Hepatocyte (in vitro differentiated cells): ENCODE data around the gene NENF. TPM values are rescaled to one million over a fixed set of nuclear protein-coding genes. Genes with fewer than 3 reads are reported as not detected.
"Not testable (repeated sequence)": the region's sequence is repeated elsewhere in the genome, so short reads cannot be mapped to it uniquely, and the experiment has no call there.

Experiments
- DNase-seq: peaks from one replicate; pipeline ENCODE4 v3.0.0-alpha.2; 2016; ENCODE audit warnings: low spot score
- H2AFZ ChIP-seq: fragments of 200-600 bp; sonication (generic); 2 replicates; pipeline ENCODE4 v1.6.0; 2016; ENCODE audit warnings: antibody characterized with exemption, mild to moderate bottlenecking
- H3K27ac ChIP-seq: fragments of 200-600 bp; sonication (generic); 2 replicates; pipeline ENCODE4 v1.5.1; 2016; ENCODE audit warnings: mild to moderate bottlenecking
- H3K27me3 ChIP-seq: fragments of 200-600 bp; sonication (generic); 2 replicates; pipeline ENCODE4 v1.6.1; 2016
- H3K36me3 ChIP-seq: fragments of 200-600 bp; sonication (generic); replicated peaks from 2 replicates; pipeline ENCODE4 v1.5.1; 2016; ENCODE audit warnings: low read depth; ENCODE audit not compliant: insufficient read depth
- H3K4me1 ChIP-seq: fragments of 200-600 bp; sonication (generic); 2 replicates; pipeline ENCODE4 v1.5.1; 2016; ENCODE audit warnings: mild to moderate bottlenecking, moderate library complexity; ENCODE audit not compliant: insufficient read depth
- H3K4me2 ChIP-seq: fragments of 200-600 bp; sonication (generic); 2 replicates; pipeline ENCODE4 v1.6.0; 2016
- H3K4me3 ChIP-seq: fragments of 200-600 bp; sonication (generic); 2 replicates; pipeline ENCODE4 v1.5.1; 2016; ENCODE audit warnings: mild to moderate bottlenecking
- H3K79me2 ChIP-seq: fragments of 200-600 bp; sonication (generic); 2 replicates; pipeline ENCODE4 v1.6.0; 2017; ENCODE audit warnings: mild to moderate bottlenecking
- H3K9me2 ChIP-seq: fragments of 200-600 bp; sonication (generic); replicated peaks from 2 replicates; pipeline ENCODE4 v1.6.0; 2017; ENCODE audit warnings: mild to moderate bottlenecking; ENCODE audit not compliant: insufficient read depth
- H3K9me3 ChIP-seq: fragments of 200-600 bp; sonication (generic); 2 replicates; pipeline ENCODE4 v1.5.1; 2016; ENCODE audit warnings: low read depth, mild to moderate bottlenecking
- H4K20me1 ChIP-seq: fragments of 200-600 bp; sonication (generic); 2 replicates; pipeline ENCODE4 v1.6.0; 2016; ENCODE audit warnings: mild to moderate bottlenecking; ENCODE audit not compliant: insufficient read depth, poor library complexity, severe bottlenecking
- EZH2 ChIP-seq: fragments of 200-600 bp; sonication (generic); IDR thresholded peaks from 2 replicates; pipeline ENCODE4 v1.6.1; 2016; ENCODE audit warnings: antibody characterized with exemption, mild to moderate bottlenecking, borderline replicate concordance
- EZH2phosphoT487 ChIP-seq: fragments of 200-600 bp; sonication (generic); IDR thresholded peaks from one replicate; pipeline ENCODE4 v1.6.1; 2018; ENCODE audit warnings: antibody characterized with exemption, mild to moderate bottlenecking, low read depth, moderate library complexity; ENCODE audit not compliant: unreplicated experiment, severe bottlenecking
- WGBS: methylation state at CpG from one replicate; pipeline ENCODE4 v1.1.6; 2016; ENCODE audit warnings: low lambda C conversion rate; ENCODE audit errors: missing lambda C conversion rate; 5-methylcytosine and 5-hydroxymethylcytosine counted together
- polyA plus RNA-seq: library from polyadenylated mRNA; unstranded; fragments of >200 nt; fragmentation: Nextera tagmentation; extraction: Ambion mirVana; gene quantifications from 2 replicates; pipeline ENCODE4 v1.2.1, GENCODE V29; 2016
- total RNA-seq: library from RNA; depleted of rRNA; stranded (reverse); fragments of >200 nt; gene quantifications from 2 replicates; pipeline ENCODE4 v1.2.3, GENCODE V29; 2014
- TF ChIP-seq, protein P1 (sequence below): fragments of 200-600 bp; sonication (generic); IDR thresholded peaks from 2 replicates; pipeline ENCODE4 v1.5.1; 2016; ENCODE audit warnings: antibody characterized with exemption, mild to moderate bottlenecking; ENCODE audit not compliant: poor library complexity

Gene NENF
- total RNA-seq = 45.4 and 52.3 TPM in 2 replicates
- 115 and 144 TPM in 2 replicates for polyA plus RNA-seq

DNA sequence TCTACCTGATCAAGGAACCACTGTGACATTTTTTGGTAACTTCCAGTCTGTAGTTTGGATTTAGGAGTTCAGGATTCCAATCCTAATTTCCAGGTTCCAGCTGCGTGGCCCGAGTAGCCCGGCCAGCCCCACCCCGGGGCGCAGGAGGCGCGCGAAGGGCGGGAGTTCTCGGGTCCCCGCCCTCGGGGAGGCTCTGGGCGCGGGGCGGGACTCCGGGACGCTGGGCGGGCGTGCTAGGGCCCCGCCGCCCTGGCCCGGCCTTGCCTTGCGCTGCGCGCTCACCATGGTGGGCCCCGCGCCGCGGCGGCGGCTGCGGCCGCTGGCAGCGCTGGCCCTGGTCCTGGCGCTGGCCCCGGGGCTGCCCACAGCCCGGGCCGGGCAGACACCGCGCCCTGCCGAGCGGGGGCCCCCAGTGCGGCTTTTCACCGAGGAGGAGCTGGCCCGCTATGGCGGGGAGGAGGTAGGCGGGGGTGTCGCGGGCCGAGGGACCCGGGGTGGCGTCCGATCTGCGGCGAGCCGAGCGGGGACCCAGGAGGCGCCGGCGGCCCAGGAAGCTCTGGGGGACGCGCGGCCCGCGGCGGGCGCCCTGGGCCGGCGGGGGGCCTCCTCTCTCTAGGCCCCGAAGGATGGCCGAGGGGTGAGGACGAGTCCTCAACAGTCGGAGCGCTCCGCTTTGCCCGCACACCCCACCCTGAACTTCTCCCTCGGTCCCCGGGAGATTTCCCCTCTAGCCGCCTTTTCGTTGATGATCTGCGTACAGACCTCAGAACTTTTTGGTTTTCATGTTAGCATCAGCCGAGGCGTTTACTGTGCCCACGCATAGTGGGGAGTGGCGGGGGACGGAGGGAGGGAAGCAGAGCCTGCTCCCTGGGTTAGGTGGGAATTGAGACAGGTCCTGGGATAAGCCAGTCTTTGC, at the start of gene NENF:
NENF (plus strand) TSS at position 260 of the 916 bp plus-strand sequence; CDS start at position 284, 24 bp downstream.
- DNase-seq = peak; percentile 94
- Histone ChIP-seq H3K9me3 (no peaks in the 10 kb centered on the region), H3K27ac (peak within 1 kb of the TSS; percentile 79), H3K79me2 (peaks cover 24% of the 10 kb centered on the region), H2AFZ (peak within 1 kb of the TSS; percentile 70), H3K27me3 (no peaks in the 10 kb centered on the region), H4K20me1 (no peaks in the 10 kb centered on the region), H3K4me2 (peak within 1 kb of the TSS; percentile 93), H3K4me3 (peak within 1 kb of the TSS; percentile 51), H3K9me2 (no peaks in the 10 kb centered on the region), H3K4me1 (peaks cover 8% of the 10 kb centered on the region), H3K36me3 (no peaks in the 10 kb centered on the region)
- WGBS = 2% methylated on average over 48 of the region's 86 CpGs
- no peak for TF ChIP-seq EZH2

DNA sequence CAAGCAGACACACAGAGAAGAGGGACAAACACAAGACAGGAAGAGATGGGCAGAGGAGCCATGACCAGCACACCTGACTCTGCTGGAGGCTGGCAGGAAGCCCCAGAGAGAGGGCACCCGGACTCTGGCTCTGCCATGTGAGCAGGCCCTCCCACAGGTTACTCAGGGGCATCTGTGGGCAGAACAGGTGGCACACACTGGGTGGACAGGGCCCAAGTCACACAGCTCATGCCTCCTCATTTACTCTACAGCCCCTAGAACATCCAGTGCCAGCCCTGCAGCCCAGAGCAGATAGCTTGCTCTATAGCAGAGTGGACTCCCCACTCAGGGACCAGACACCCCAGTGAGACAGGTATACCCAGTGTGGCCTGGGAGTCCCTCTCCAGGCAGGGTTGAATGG, 46.7 kb upstream of the NENF start:
- H3K4me1 ChIP-seq = no peaks in the 10 kb centered on the region
- no peak overlapping the region for H3K27ac ChIP-seq
- WGBS = 83% methylated on average over 1 of the region's 1 CpG
- no peaks in the 10 kb centered on the region for H3K9me3 ChIP-seq
- H3K9me2 ChIP-seq = no peaks in the 10 kb centered on the region
- H3K4me3 ChIP-seq = no peak overlapping the region
- no peak for DNase-seq
- no peaks in the 10 kb centered on the region for H3K36me3 ChIP-seq
- H4K20me1 ChIP-seq = no peaks in the 10 kb centered on the region
- no peak for TF ChIP-seq EZH2
- no peak for TF ChIP-seq EZH2phosphoT487
- TF ChIP-seq, protein P1, sequence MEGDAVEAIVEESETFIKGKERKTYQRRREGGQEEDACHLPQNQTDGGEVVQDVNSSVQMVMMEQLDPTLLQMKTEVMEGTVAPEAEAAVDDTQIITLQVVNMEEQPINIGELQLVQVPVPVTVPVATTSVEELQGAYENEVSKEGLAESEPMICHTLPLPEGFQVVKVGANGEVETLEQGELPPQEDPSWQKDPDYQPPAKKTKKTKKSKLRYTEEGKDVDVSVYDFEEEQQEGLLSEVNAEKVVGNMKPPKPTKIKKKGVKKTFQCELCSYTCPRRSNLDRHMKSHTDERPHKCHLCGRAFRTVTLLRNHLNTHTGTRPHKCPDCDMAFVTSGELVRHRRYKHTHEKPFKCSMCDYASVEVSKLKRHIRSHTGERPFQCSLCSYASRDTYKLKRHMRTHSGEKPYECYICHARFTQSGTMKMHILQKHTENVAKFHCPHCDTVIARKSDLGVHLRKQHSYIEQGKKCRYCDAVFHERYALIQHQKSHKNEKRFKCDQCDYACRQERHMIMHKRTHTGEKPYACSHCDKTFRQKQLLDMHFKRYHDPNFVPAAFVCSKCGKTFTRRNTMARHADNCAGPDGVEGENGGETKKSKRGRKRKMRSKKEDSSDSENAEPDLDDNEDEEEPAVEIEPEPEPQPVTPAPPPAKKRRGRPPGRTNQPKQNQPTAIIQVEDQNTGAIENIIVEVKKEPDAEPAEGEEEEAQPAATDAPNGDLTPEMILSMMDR = no peak
- no peaks in the 10 kb centered on the region for H3K27me3 ChIP-seq
- H3K4me2 ChIP-seq = no peak overlapping the region
- no peak overlapping the region for H2AFZ ChIP-seq
- H3K79me2 ChIP-seq = no peaks in the 10 kb centered on the region

DNA sequence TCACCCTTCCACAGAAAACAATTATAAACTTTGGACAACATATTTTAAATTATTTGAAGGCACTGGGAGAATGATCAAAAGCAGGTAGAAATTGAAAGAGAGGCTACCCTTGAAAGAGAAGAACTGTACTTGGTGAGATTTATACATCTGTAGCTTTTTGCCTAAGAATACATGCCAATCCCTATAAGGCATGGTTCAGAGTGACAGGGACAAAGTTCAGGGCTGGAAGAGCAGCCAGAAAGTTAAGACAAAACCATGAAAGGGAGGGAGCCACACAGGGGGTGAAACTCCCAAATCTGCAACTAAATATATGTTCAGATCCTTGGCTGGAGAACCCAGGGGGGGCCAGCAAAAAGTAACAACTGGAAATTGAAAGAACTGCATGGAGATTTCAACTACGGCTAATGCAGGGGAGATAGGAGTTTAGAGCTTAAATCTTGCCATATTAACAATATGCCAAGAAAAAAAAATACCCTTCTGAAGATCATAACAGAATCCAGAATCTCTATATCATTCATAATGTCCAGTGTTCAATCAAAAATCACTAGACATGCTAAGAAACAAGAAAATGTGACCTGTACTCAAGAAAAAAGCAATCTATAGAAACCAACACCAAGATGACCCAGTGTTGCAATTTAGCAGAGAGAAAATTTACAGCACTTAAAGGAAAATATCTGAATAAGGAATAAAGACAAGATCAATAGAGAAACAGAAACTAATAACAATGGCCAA, 43.6 kb upstream of the NENF start:
- H3K4me1 ChIP-seq = no peaks in the 10 kb centered on the region
- no peak overlapping the region for H3K4me3 ChIP-seq
- no peak for DNase-seq
- H3K9me2 ChIP-seq = no peaks in the 10 kb centered on the region
- 59% methylated on average over 1 of the region's 1 CpG for WGBS
- H3K27me3 ChIP-seq = no peaks in the 10 kb centered on the region
- H4K20me1 ChIP-seq = no peaks in the 10 kb centered on the region
- H3K36me3 ChIP-seq = no peaks in the 10 kb centered on the region
- no peaks in the 10 kb centered on the region for H3K79me2 ChIP-seq
- H3K9me3 ChIP-seq = no peaks in the 10 kb centered on the region
- H3K4me2 ChIP-seq = no peak overlapping the region
- no peak overlapping the region for H2AFZ ChIP-seq
- H3K27ac ChIP-seq = no peak overlapping the region
- TF ChIP-seq EZH2phosphoT487 (no peak), EZH2 (no peak)
- TF ChIP-seq, protein P1 = no peak

DNA sequence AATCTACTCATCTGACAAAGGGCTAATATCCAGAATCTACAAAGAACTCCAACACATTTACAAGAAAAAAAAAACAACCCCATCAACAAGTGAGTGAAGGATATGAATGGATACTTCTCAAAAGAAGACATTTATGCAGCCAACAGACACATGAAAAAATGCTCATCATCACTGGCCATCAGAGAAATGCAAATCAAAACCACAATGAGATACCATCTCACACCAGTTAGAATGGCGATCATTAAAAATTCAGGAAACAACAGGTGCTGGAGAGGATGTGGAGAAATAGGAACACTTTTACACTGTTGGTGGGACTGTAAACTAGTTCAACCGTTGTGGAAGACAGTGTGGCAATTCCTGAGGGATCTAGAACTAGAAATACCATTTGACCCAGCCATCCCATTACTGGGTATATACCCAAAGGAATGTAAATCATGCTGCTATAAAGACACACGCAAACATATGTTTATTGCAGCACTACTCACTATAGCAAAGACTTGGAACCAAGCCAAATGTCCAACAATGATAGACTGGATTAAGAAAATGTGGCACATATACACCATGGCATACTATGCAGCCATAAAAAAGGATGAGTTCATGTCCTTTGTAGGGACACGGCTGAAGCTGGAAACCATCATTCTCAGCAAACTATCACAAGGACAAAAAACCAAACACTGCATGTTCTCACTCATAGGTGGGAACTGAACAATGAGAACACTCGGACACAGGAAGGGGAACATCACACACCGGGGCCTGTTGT, 36.9 kb upstream of the NENF start:
- not testable (repeated sequence) for H3K9me2 ChIP-seq, DNase-seq, H3K4me2 ChIP-seq, H3K4me1 ChIP-seq, H3K36me3 ChIP-seq, H3K27ac ChIP-seq, H2AFZ ChIP-seq, H3K4me3 ChIP-seq, H3K9me3 ChIP-seq, H4K20me1 ChIP-seq, H3K27me3 ChIP-seq, H3K79me2 ChIP-seq
- WGBS = 92% methylated on average over 6 of the region's 6 CpGs
